SJCRH30 (cell line): Measurements from ENCODE around the gene ADH7. TPM values are rescaled to one million over a fixed set of nuclear protein-coding genes. Genes with fewer than 3 reads are reported as not detected.
A peak's percentile ranks its signal among the peaks of the same experiment; 100 is the strongest.
"Not testable (repeated sequence)": the region's sequence is repeated elsewhere in the genome, so short reads cannot be mapped to it uniquely, and the experiment has no call there.

Experiments used
- DNase-seq, 2 experiments: peaks; one replicate each; pipeline ENCODE4 v3.0.0-alpha.2; 2015 to 2020
- H3K27ac ChIP-seq: fragments of 250-450 bp; sonication (Bioruptor Pico); 2 replicates; pipeline ENCODE4 v1.5.1; 2020; ENCODE audit warnings: mild to moderate bottlenecking, moderate library complexity
- H3K27me3 ChIP-seq: fragments of 250-450 bp; sonication (Bioruptor Pico); 2 replicates; pipeline ENCODE4 v1.5.1; 2020; ENCODE audit warnings: mild to moderate bottlenecking, moderate library complexity
- H3K36me3 ChIP-seq: fragments of 250-450 bp; sonication (Bioruptor Pico); 2 replicates; pipeline ENCODE4 v1.5.1; 2020; ENCODE audit warnings: mild to moderate bottlenecking, moderate library complexity
- H3K4me1 ChIP-seq: fragments of 250-450 bp; sonication (Bioruptor Pico); 2 replicates; pipeline ENCODE4 v1.5.1; 2020; ENCODE audit warnings: mild to moderate bottlenecking, moderate library complexity
- H3K4me3 ChIP-seq: fragments of 250-450 bp; sonication (Bioruptor Pico); 2 replicates; pipeline ENCODE4 v1.5.1; 2020; ENCODE audit warnings: mild to moderate bottlenecking, moderate library complexity
- H3K9me3 ChIP-seq: fragments of 250-450 bp; sonication (Bioruptor Pico); replicated peaks from 2 replicates; pipeline ENCODE4 v1.5.1; 2020; ENCODE audit warnings: mild to moderate bottlenecking, moderate library complexity
- total RNA-seq: library from RNA; depleted of rRNA; stranded (reverse); fragments of >200 nt; shearing (Covaris generic); gene quantifications from 2 replicates; pipeline ENCODE4 v1.2.3, GENCODE V29; 2014

ADH7 gene
- total RNA-seq, 1 experiment from 2014 or later: not detected

GRCh38 chr4:99447079-99447478, 11.9 kb upstream of the ADH7 start:
- Histone ChIP-seq H3K36me3 (no peaks in the 10 kb centered on the region), H3K27me3 (no peaks in the 10 kb centered on the region), H3K27ac (no peak overlapping the region), H3K4me3 (no peak overlapping the region), H3K4me1 (no peaks in the 10 kb centered on the region), H3K9me3 (no peaks in the 10 kb centered on the region)
- DNase-seq: no peak

GRCh38 chr4:99438405-99438780, 3.3 kb upstream of the ADH7 start:
- Histone ChIP-seq H3K4me3 (no peak overlapping the region), H3K27ac (no peak overlapping the region), H3K36me3 (no peaks in the 10 kb centered on the region), H3K9me3 (no peaks in the 10 kb centered on the region), H3K27me3 (no peaks in the 10 kb centered on the region), H3K4me1 (no peaks in the 10 kb centered on the region)
- no peak for DNase-seq

GRCh38 chr4:99437723-99438404, 2.7 kb upstream of the ADH7 start:
- no peak for DNase-seq

GRCh38 chr4:99436976-99437722, 2.0 kb upstream of the ADH7 start:
- no peaks in the 10 kb centered on the region for H3K4me1 ChIP-seq
- no peak for DNase-seq
- no peaks in the 10 kb centered on the region for H3K36me3 ChIP-seq
- no peaks in the 10 kb centered on the region for H3K27me3 ChIP-seq
- H3K4me3 ChIP-seq: no peak overlapping the region
- no peaks in the 10 kb centered on the region for H3K9me3 ChIP-seq
- H3K27ac ChIP-seq: no peak overlapping the region

More at GRCh38 chr4:99437723-99438404, 2.7 kb upstream of the ADH7 start:
- no peaks in the 10 kb centered on the region for H3K27me3 ChIP-seq
- no peaks in the 10 kb centered on the region for H3K4me1 ChIP-seq
- no peaks in the 10 kb centered on the region for H3K9me3 ChIP-seq
- H3K27ac ChIP-seq: no peak overlapping the region
- H3K36me3 ChIP-seq: no peaks in the 10 kb centered on the region
- H3K4me3 ChIP-seq: no peak overlapping the region

- DNase-seq: no peak
- no peaks in the 10 kb centered on the region for H3K27me3 ChIP-seq
- H3K36me3 ChIP-seq: no peaks in the 10 kb centered on the region
- no peak overlapping the region for H3K27ac ChIP-seq
- H3K9me3 ChIP-seq: no peaks in the 10 kb centered on the region
- H3K4me1 ChIP-seq: no peaks in the 10 kb centered on the region
- no peak overlapping the region for H3K4me3 ChIP-seq
Measured at GRCh38 chr4:99436462-99436861, 1.3 kb upstream of the ADH7 start.

- H3K27ac ChIP-seq: no peak overlapping the region
- no peaks in the 10 kb centered on the region for H3K9me3 ChIP-seq
- H3K4me1 ChIP-seq: no peaks in the 10 kb centered on the region
- H3K27me3 ChIP-seq: no peaks in the 10 kb centered on the region
- H3K36me3 ChIP-seq: no peaks in the 10 kb centered on the region
- H3K4me3 ChIP-seq: no peak overlapping the region
- DNase-seq: no peak
Measured at GRCh38 chr4:99430106-99430505, 5.0 kb downstream of the ADH7 start.

- no peaks in the 10 kb centered on the region for H3K4me1 ChIP-seq
- H3K9me3 ChIP-seq: no peaks in the 10 kb centered on the region
- H3K4me3 ChIP-seq: no peak overlapping the region
- H3K27ac ChIP-seq: no peak overlapping the region
- no peak for DNase-seq
- H3K27me3 ChIP-seq: no peaks in the 10 kb centered on the region
- no peaks in the 10 kb centered on the region for H3K36me3 ChIP-seq
Measured at GRCh38 chr4:99417125-99417524, 18.0 kb downstream of the ADH7 start.

- not testable (repeated sequence) for H3K36me3 ChIP-seq, H3K27me3 ChIP-seq, H3K4me3 ChIP-seq, H3K4me1 ChIP-seq, DNase-seq, H3K27ac ChIP-seq, H3K9me3 ChIP-seq
Measured at GRCh38 chr4:99415762-99416161, 19.4 kb downstream of the ADH7 start.

GRCh38 chr4:99414902-99415301, 20.2 kb downstream of the ADH7 start:
- H3K9me3 ChIP-seq, H3K27ac ChIP-seq, H3K27me3 ChIP-seq, H3K36me3 ChIP-seq, H3K4me3 ChIP-seq, H3K4me1 ChIP-seq, DNase-seq: not testable (repeated sequence)

- no peak overlapping the region for H3K4me3 ChIP-seq
- no peaks in the 10 kb centered on the region for H3K36me3 ChIP-seq
- H3K27ac ChIP-seq: no peak overlapping the region
- DNase-seq: no peak
- no peaks in the 10 kb centered on the region for H3K27me3 ChIP-seq
- no peaks in the 10 kb centered on the region for H3K9me3 ChIP-seq
- H3K4me1 ChIP-seq: no peaks in the 10 kb centered on the region
Measured at GRCh38 chr4:99414401-99414800, 20.7 kb downstream of the ADH7 start.

- no peaks in the 10 kb centered on the region for H3K9me3 ChIP-seq
- H3K4me1 ChIP-seq: no peaks in the 10 kb centered on the region
- H3K4me3 ChIP-seq: no peak overlapping the region
- DNase-seq: no peak
- H3K36me3 ChIP-seq: no peaks in the 10 kb centered on the region
- H3K27ac ChIP-seq: no peak overlapping the region
- no peaks in the 10 kb centered on the region for H3K27me3 ChIP-seq
Measured at GRCh38 chr4:99413140-99413539, 22.0 kb downstream of the ADH7 start.

- Histone ChIP-seq H3K27me3 (no peaks in the 10 kb centered on the region), H3K4me3 (no peak overlapping the region), H3K9me3 (no peaks in the 10 kb centered on the region), H3K27ac (no peak overlapping the region), H3K36me3 (no peaks in the 10 kb centered on the region), H3K4me1 (no peaks in the 10 kb centered on the region)
- no peak for DNase-seq
Measured at GRCh38 chr4:99411041-99411440, 24.1 kb downstream of the ADH7 start.

GRCh38 chr4:99410075-99410474, 25.1 kb downstream of the ADH7 start:
- Histone ChIP-seq H3K4me3 (no peak overlapping the region), H3K27me3 (no peaks in the 10 kb centered on the region), H3K4me1 (no peaks in the 10 kb centered on the region), H3K9me3 (no peaks in the 10 kb centered on the region), H3K27ac (no peak overlapping the region), H3K36me3 (no peaks in the 10 kb centered on the region)
- no peak for DNase-seq

- Histone ChIP-seq H3K27me3 (no peaks in the 10 kb centered on the region), H3K36me3 (no peaks in the 10 kb centered on the region), H3K4me3 (no peak overlapping the region), H3K4me1 (no peaks in the 10 kb centered on the region), H3K27ac (no peak overlapping the region), H3K9me3 (no peaks in the 10 kb centered on the region)
- DNase-seq: no peak
Measured at GRCh38 chr4:99408346-99408745, 26.8 kb downstream of the ADH7 start.

- Histone ChIP-seq H3K36me3 (no peaks in the 10 kb centered on the region), H3K27me3 (no peaks in the 10 kb centered on the region), H3K9me3 (no peaks in the 10 kb centered on the region), H3K4me1 (0 out of 2 replicates have a peak, but pooled peaks cover under 1% of the 10 kb centered on the region), H3K27ac (no peak overlapping the region), H3K4me3 (no peak overlapping the region)
- DNase-seq: peak; percentile 43 to 79
Measured at GRCh38 chr4:99405433-99406115, 29.6 kb downstream of the ADH7 start.
